GM21825 (cell line): Measurements from ENCODE around the gene SLC38A4.

Experiments used
- ATAC-seq: cut with Tn5 transposase; IDR thresholded peaks from one replicate; pipeline ENCODE4 v1.9.1; 2021; ENCODE audit warnings: mild to moderate bottlenecking, moderate library complexity; ENCODE audit not compliant: unreplicated experiment

SLC38A4 gene

GRCh38 chr12:46815809-46816208 is 10.0 kb downstream of the SLC38A4 start:
- no peak for ATAC-seq

- no peak for ATAC-seq
Measured at GRCh38 chr12:46814143-46814542, 11.7 kb downstream of the SLC38A4 start.

DNA sequence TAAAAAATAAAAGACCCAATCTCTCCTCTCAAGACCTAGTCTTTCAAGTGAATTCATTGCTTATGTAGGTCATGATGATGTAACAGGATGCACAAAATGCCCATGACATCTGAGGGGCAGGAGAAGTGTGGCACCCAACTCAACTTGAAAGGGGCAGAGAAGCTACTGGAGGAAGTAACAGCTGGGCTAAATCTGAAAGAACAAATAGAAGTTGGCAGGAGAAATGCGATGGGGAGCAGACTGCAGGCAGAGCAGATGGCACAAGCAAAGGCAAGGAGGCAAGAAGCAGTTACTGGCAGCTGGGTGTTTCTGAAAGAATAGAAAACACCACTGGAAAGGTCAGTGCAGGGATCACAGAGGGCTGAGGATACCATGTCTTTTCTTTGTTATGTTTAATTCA is 14.6 kb downstream of the SLC38A4 start:
- no peak for ATAC-seq

GRCh38 chr12:46808955-46809697 is 16.7 kb downstream of the SLC38A4 start:
- no peak for ATAC-seq

DNA sequence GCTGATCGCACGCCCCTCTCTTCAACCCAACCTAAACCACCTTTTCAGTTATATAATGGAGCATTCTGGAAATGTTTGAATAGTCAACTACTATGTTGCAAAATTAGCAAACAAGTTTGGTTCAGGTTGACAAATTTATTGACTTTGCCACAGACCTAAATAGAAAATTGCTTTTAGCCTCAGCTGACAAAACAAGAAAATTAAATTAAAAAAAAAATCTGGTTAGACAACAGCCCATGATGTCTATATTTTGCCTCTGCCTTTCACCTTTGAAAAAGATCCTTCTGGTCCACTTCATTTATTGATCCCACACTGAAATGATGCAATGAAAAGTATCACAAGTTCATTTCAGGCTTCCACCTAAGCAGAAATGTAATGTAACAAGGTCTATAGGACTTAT is 17.5 kb downstream of the SLC38A4 start:
- no peak for ATAC-seq

- ATAC-seq, result no peak
Measured at GRCh38 chr12:46804054-46804453, 21.7 kb downstream of the SLC38A4 start.

- no peak for ATAC-seq
Measured at GRCh38 chr12:46803517-46803916, 22.3 kb downstream of the SLC38A4 start.

DNA sequence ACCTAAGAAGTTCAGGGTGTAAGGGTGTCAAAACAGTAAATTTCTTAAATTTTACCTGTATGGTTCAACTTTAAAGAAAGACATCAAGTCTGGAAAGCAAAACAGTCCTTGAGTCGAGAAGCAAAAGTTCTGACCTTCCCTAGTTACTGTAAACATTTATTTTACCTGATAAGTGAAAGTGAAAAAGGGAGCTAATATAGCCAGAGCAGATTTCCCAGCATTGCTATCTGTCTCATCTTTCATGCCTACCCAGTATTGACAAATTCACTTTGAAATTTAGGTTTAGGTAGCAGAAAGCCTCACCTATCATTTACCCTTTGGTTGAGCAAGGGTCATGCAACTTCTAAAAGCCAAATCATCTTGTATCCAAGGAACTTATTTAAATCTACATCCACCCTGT is 24.5 kb downstream of the SLC38A4 start:
- no peak for ATAC-seq

DNA sequence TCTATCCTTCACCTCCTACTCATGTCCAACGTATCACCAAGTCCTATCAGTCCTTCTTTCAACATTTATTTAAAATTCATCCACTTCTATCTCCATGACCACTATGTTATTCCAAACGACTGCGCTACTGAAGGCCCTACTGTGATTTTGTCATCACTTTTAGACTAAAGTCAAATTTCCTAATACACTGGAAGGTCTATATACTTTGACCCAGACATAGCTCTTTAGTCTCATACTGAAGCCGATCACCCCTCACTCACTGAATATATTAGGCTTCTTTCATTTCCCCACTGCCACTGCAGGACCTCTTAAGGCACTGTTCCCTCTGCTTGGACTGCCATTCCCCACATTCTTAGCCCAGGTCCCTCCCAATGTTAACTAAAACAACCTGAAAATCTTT is 25.6 kb downstream of the SLC38A4 start:
- no peak for ATAC-seq

- ATAC-seq, result no peak
Measured at GRCh38 chr12:46798648-46799047, 27.1 kb downstream of the SLC38A4 start.

DNA sequence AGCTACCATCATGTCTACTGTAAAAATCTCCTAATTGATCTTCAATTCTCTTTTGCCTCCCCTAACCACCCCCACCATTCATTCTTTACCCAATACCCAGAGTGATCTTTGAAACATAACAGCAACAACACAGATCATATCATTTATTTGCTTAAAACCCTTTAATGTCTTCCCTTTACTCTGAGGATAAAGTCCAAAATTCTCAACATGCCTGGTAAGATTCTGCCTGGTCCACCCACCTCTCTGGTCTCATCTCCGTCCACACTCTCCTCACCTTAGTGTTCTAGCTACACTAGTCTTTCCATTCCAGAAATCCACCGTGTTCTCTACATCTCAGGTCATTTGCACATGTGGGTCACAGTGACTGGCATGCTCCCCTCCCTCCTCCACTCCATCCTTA is 27.7 kb downstream of the SLC38A4 start:
- ATAC-seq, result no peak

- no peak for ATAC-seq
Measured at GRCh38 chr12:46795988-46796387, 29.8 kb downstream of the SLC38A4 start.

GRCh38 chr12:46794593-46795190 is 31.1 kb downstream of the SLC38A4 start:
- ATAC-seq, result peak; percentile 68

- no peak for ATAC-seq
Measured at GRCh38 chr12:46792925-46793324, 32.9 kb downstream of the SLC38A4 start.

GRCh38 chr12:46790066-46790465 is 35.7 kb downstream of the SLC38A4 start:
- no peak for ATAC-seq

GRCh38 chr12:46788072-46788887 is 37.5 kb downstream of the SLC38A4 start:
- no peak for ATAC-seq

DNA sequence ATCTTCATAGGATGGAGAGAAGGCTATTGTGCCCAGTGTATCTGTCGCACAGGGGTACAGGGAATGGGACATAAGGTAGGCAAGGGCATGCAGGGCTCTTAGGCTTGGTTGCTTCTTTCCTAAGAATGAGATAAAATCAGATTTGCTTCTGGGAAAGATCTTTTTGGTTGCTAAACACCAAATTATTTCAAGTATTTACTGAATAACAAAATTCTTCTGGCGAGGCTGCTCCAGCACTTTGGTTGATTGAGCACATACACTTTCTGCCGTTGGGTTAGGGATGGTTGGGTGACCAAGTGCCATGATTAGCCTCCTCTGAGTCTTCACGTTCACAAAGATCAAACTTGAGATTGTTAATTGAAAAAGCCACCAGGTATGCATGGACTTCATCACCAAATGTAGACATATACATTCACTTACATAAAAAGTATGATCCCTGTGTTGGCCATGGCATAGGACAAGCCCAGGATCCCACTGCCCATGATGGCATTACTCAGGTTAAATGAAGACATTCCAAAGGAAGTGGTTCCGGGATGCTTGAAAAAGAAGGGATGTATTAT is 38.2 kb downstream of the SLC38A4 start:
- no peak for ATAC-seq

- ATAC-seq, result no peak
Measured at GRCh38 chr12:46786774-46787173, 39.0 kb downstream of the SLC38A4 start.

DNA sequence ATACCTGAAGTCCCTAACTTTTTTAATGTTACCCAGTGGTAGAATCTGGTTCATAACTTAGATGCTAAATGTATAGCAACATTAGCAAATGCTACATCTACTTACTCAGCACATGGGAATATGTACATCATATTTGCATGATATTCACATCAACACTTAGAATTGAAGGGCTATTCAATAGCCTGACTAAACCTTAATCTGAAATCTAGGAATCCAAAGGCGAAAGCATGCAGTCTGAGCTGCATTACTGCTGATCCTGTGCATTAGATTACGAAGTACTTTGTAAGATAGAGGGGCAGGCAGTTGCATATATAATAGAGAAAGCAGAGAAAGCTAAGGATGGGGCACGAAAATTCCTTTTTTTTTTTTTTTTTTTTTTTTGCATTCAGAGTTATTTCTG is 40.4 kb downstream of the SLC38A4 start:
- ATAC-seq, result no peak

- no peak for ATAC-seq
Measured at GRCh38 chr12:46783871-46784270, 41.9 kb downstream of the SLC38A4 start.

DNA sequence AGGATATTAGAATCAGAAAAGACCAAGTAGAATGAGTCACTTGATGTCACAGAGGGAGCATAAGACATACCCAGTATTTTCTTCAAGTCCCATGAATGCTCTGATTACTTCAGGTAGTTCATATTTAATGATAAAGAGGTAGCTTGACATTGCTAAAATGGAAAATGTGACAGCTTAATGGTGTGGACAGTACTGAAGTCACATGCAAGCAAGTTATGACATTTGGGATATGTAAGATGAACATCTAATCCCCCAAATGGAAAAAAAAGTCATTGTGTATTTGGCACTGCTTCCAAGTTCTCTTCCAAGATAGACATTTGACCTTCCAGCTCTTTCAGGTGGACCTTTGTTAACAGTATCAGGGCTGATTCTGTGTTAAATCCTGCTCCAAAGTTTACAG is 45.9 kb downstream of the SLC38A4 start:
- no peak for ATAC-seq

DNA sequence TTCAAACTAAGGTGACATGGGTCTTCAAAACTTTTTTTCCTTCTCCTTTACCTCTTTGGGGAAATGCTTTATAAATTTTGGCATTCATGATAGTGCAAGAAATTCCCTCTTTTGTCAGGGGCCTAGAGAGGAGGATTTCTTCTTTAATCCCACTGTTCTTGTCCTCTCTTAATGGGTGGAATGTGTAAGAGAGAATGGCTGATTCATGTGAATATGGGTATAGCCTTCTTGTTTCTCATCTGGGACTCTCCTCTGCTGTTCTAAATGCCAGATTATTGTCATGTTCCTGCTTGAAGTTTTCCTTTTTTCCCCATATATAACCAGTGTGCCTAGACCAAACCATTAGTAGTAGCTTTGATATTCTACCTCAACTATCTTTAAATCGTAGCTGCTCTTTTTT is 46.7 kb downstream of the SLC38A4 start:
- no peak for ATAC-seq
